K562 (cell line): ENCODE results near the gene GRIK2. TPM values are rescaled to one million over a fixed set of nuclear protein-coding genes. Genes with fewer than 3 reads are reported as not detected.

Source experiments
- ATAC-seq: fragments of 200-7000 bp; cut with Tn5 transposase; 3 replicates; pipeline ENCODE4 v1.9.1; 2020; ENCODE audit warnings: moderate library complexity
- BruUV-seq: library from RNA; stranded (reverse); fragments of 400-500 nt; replicated peaks from 2 replicates; lab custom pipeline; 2021; lab: Mats Ljungman, UMichigan
- CTCF ChIA-PET: fragments of 300-600 bp; formaldehyde crosslinking; extraction: SDS; loops from one replicate; lab custom pipeline; 2021; ENCODE audit warnings: low intra/inter-chr PET ratio; lab: Yijun Ruan, JAX
- POLR2A ChIA-PET: fragments of 300-600, 350-650 bp; sonication (Branson Sonifier 250); formaldehyde crosslinking; extraction: SDS; loops from one replicate; lab custom pipeline; 2021; ENCODE audit warnings: antibody characterized with exemption, inconsistent platforms; lab: Yijun Ruan, JAX
- DNase-seq, 4 experiments: peaks; one replicate each; pipeline versions ENCODE4 v3.0.0 to v3.0.0-alpha.2; 2011 to 2018; ENCODE audit warnings: low spot score in 3 of 4, mixed read lengths in 3 of 4; ENCODE audit errors: extremely low read depth in 1 of 4
- FAIRE-seq: peaks from 2 replicates; lab custom pipeline; 2011; peaks lifted over from hg19 to GRCh38; lab: Jason Lieb, UNC
- H2AFZ ChIP-seq: 2 replicates; pipeline ENCODE4 v1.6.0; 2011; ENCODE audit warnings: low read depth, low read length, control low read depth, inconsistent platforms
- H3K27ac ChIP-seq: fragments of 200-600 bp; 3 replicates; pipeline ENCODE4 v1.8.0; 2011; ENCODE audit warnings: low read depth, mild to moderate bottlenecking, control low read depth, inconsistent platforms, low read length, moderate library complexity, mixed read lengths; ENCODE audit errors: extremely low read depth
- H3K27me3 ChIP-seq, 2 experiments: fragments of 300-600 bp in 1 of 2; 2 replicates in 1 of 2; 3 replicates in 1 of 2; pipeline versions ENCODE4 v1.6.0 to v1.8.0; 2011; ENCODE audit warnings: inconsistent platforms in 2 of 2, low read length in 2 of 2, mild to moderate bottlenecking in 1 of 2, mixed read lengths in 1 of 2, moderate library complexity in 1 of 2; ENCODE audit not compliant: control insufficient read depth in 2 of 2, insufficient read depth in 2 of 2
- H3K36me3 ChIP-seq: fragments of 300-600 bp; 3 replicates; pipeline ENCODE4 v1.8.0; 2011; ENCODE audit warnings: mild to moderate bottlenecking, low read length, inconsistent platforms; ENCODE audit not compliant: control insufficient read depth, insufficient read depth
- H3K4me1 ChIP-seq, 2 experiments: fragments of 200-600 bp in 1 of 2; replicated peaks in 1 of 2; 2 replicates in 1 of 2; 3 replicates in 1 of 2; pipeline versions ENCODE4 v1.5.1 to v1.8.0; 2011; ENCODE audit warnings: inconsistent platforms in 2 of 2, low read length in 2 of 2, mild to moderate bottlenecking in 1 of 2, mixed read lengths in 1 of 2, moderate library complexity in 1 of 2; ENCODE audit not compliant: control insufficient read depth in 2 of 2, insufficient read depth in 2 of 2
- H3K4me2 ChIP-seq: 2 replicates; pipeline ENCODE4 v1.6.1; 2011; ENCODE audit warnings: low read length, control low read depth, inconsistent platforms, mixed read lengths; ENCODE audit not compliant: insufficient read depth
- H3K4me3 ChIP-seq: fragments of 200-600 bp; sonication (generic), shearing (Covaris generic); 2 replicates; pipeline ENCODE4 v1.5.1; 2016; ENCODE audit warnings: control low read depth, inconsistent platforms
- H3K79me2 ChIP-seq: fragments of 200-600 bp; 3 replicates; pipeline ENCODE4 v1.8.0; 2011; ENCODE audit warnings: low read length, inconsistent platforms; ENCODE audit not compliant: control insufficient read depth, insufficient read depth
- H3K9ac ChIP-seq, 2 experiments: 2 replicates each; pipeline versions ENCODE4 v1.6.0 to v1.6.1; 2011; ENCODE audit warnings: low read depth in 2 of 2, low read length in 2 of 2, control low read depth in 1 of 2, inconsistent platforms in 1 of 2, mild to moderate bottlenecking in 1 of 2, mixed read lengths in 1 of 2; ENCODE audit not compliant: insufficient read depth in 1 of 2
- H3K9me1 ChIP-seq: one replicate; pipeline ENCODE4 v1.6.0; 2011; ENCODE audit warnings: inconsistent platforms, mild to moderate bottlenecking, low read length, moderate library complexity; ENCODE audit not compliant: control insufficient read depth, insufficient read depth
- H3K9me3 ChIP-seq: replicated peaks from 2 replicates; pipeline ENCODE4 v1.5.1; 2011; ENCODE audit warnings: low read depth, low read length, inconsistent platforms; ENCODE audit not compliant: control insufficient read depth, insufficient read depth
- H4K20me1 ChIP-seq: replicated peaks from 2 replicates; pipeline ENCODE4 v1.6.1; 2011; ENCODE audit warnings: low read length, inconsistent platforms, mixed read lengths; ENCODE audit not compliant: control insufficient read depth, insufficient read depth
- ARID3B ChIP-seq: fragments of 250-450 bp; sonication (Bioruptor Pico); IDR thresholded peaks from 2 replicates; pipeline ENCODE4 v1.4.0; 2020; ENCODE audit warnings: borderline replicate concordance
- DDX20 ChIP-seq: fragments of 450-650 bp; IDR thresholded peaks from 2 replicates; pipeline ENCODE4 v1.6.1; 2016; ENCODE audit warnings: missing genetic modification characterization, low read depth, mild to moderate bottlenecking, missing compliant biosample characterization, moderate library complexity
- DIDO1 ChIP-seq: fragments of 450-650 bp; IDR thresholded peaks from 2 replicates; pipeline ENCODE4 v1.6.1; 2016; ENCODE audit warnings: low read depth, missing biosample characterization, missing genetic modification characterization
- GATA2 ChIP-seq: sonication (generic); formaldehyde crosslinking; IDR thresholded peaks from 2 replicates; pipeline ENCODE4 v1.4.0; 2020; ENCODE audit warnings: mild to moderate bottlenecking, missing genetic modification reagents
- MAZ ChIP-seq, 2 experiments: fragments of 450-650 bp in 1 of 2; sonication (generic) in 1 of 2; formaldehyde crosslinking; IDR thresholded peaks in 1 of 2; conservative IDR thresholded peaks in 1 of 2; 2 replicates each; pipeline versions ENCODE4 v1.4.0 to v1.5.0; 2020; ENCODE audit warnings: mild to moderate bottlenecking in 1 of 2, missing genetic modification reagents in 1 of 2
- SMC3 ChIP-seq: conservative IDR thresholded peaks from 2 replicates; pipeline ENCODE4 v1.6.1; 2011; ENCODE audit warnings: low read depth, low read length, improper control_type of control experiment; ENCODE audit not compliant: insufficient read depth
- TBP ChIP-seq: optimal IDR thresholded peaks from 2 replicates; pipeline ENCODE3; 2011; ENCODE audit warnings: low read depth, low read length, improper control_type of control experiment
- THRB ChIP-seq: fragments of 450-650 bp; formaldehyde crosslinking; conservative IDR thresholded peaks from 2 replicates; pipeline ENCODE4 v1.4.0; 2022; ENCODE audit warnings: mild to moderate bottlenecking, missing genetic modification characterization
- ZBTB2 ChIP-seq: fragments of 450-650 bp; IDR thresholded peaks from 2 replicates; pipeline ENCODE4 v1.6.1; 2016; ENCODE audit warnings: antibody characterized with exemption
- ZBTB9 ChIP-seq: fragments of 450-650 bp; formaldehyde crosslinking; IDR thresholded peaks from 2 replicates; pipeline ENCODE4 v1.4.0; 2020; ENCODE audit warnings: mild to moderate bottlenecking, moderate library complexity
- WGBS: fragments of 100-300 bp; shearing (Covaris generic); methylation state at CpG from one replicate; pipeline ENCODE4 v1.1.6; 2016; ENCODE audit warnings: low coverage, mixed read lengths; ENCODE audit not compliant: insufficient coverage; ENCODE audit errors: missing lambda C conversion rate; 5-methylcytosine and 5-hydroxymethylcytosine counted together
- in situ Hi-C: fragments of 300-500 bp; cut with MboI; formaldehyde crosslinking; loops from 4 replicates; pipeline ENCODE4 v1.15.0; 2018; ENCODE audit warnings: inconsistent platforms, mixed read lengths
- intact Hi-C: fragments of 100-400 bp; cut with micrococcal nuclease; formaldehyde crosslinking; loops from 2 replicates; pipeline ENCODE4 v1.14.2; 2022
- polyA plus RNA-seq, 8 experiments: library from polyadenylated mRNA; depleted of rRNA in 4 of 8; stranded (reverse) in 5 of 8; unstranded in 3 of 8; fragments of >200 nt; fragmentation: Nextera tagmentation in 2 of 8; fragmentation: Illumina TruSeq in 1 of 8; extraction: Ambion mirVana in 2 of 8; extraction: Trizol in 1 of 8; gene quantifications; 2 replicates each; pipeline versions ENCODE4 v1.2.1 to v1.2.3, GENCODE V29; 2011 to 2014; ENCODE audit warnings: inconsistent platforms in 1 of 8, missing spikeins in 1 of 8
- total RNA-seq, 7 experiments: library from RNA; depleted of rRNA in 6 of 7; stranded (reverse); fragments of >200 nt in 6 of 7; fragmentation: Illumina TruSeq in 2 of 7; extraction: Trizol in 2 of 7; gene quantifications; 2 replicates each; pipeline versions ENCODE4 v1.2.1 to v1.2.3, GENCODE V29; 2011 to 2021; ENCODE audit warnings: low replicate concordance in 1 of 7
- TF ChIP-seq, protein P1 (sequence below), 2 experiments: fragments of 150-350 bp in 1 of 2; IDR thresholded peaks; 2 replicates each; pipeline ENCODE4 v1.6.1; 2012 to 2016; ENCODE audit warnings: low read depth in 2 of 2, low read length in 2 of 2, mild to moderate bottlenecking in 1 of 2, moderate library complexity in 1 of 2

GRIK2 gene
- total and polyA plus RNA-seq, 9 of the 15 experiments (the other 6 are each of a cell fraction or from before 2014, with no cell fraction given), result not detected

DNA sequence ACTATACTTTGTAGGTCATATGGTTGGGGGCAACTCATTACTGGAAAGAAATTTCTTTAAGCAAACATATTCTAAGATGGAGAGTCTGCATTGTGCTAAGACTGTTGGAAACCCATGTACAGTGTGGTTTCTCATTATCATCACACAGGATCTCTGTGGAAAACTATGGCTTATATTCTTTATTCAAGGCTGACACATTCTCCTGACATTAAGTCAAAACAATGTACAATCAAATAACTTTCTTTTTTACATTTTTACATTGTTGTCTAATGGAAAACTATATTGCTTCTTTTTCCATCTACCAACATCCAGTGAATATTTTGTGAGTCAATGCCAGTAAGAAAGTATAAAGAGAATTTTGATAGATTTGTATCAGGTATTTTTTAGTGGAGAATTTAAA is 417.6 kb downstream of the GRIK2 start (continued):
- TF ChIP-seq, protein P1, sequence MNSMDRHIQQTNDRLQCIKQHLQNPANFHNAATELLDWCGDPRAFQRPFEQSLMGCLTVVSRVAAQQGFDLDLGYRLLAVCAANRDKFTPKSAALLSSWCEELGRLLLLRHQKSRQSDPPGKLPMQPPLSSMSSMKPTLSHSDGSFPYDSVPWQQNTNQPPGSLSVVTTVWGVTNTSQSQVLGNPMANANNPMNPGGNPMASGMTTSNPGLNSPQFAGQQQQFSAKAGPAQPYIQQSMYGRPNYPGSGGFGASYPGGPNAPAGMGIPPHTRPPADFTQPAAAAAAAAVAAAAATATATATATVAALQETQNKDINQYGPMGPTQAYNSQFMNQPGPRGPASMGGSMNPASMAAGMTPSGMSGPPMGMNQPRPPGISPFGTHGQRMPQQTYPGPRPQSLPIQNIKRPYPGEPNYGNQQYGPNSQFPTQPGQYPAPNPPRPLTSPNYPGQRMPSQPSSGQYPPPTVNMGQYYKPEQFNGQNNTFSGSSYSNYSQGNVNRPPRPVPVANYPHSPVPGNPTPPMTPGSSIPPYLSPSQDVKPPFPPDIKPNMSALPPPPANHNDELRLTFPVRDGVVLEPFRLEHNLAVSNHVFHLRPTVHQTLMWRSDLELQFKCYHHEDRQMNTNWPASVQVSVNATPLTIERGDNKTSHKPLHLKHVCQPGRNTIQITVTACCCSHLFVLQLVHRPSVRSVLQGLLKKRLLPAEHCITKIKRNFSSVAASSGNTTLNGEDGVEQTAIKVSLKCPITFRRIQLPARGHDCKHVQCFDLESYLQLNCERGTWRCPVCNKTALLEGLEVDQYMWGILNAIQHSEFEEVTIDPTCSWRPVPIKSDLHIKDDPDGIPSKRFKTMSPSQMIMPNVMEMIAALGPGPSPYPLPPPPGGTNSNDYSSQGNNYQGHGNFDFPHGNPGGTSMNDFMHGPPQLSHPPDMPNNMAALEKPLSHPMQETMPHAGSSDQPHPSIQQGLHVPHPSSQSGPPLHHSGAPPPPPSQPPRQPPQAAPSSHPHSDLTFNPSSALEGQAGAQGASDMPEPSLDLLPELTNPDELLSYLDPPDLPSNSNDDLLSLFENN (IDR thresholded peaks at IDR 0.05; ENCODE audit: low read depth in 2 of 2, low read length in 2 of 2), result no peak
- TF ChIP-seq THRB (CRISPR knock-in tag) (no peak), DIDO1 (tag) (no peak)
- TF ChIP-seq, all 486 proteins: peak for 0

- CTCF ChIA-PET, result no interaction called here
- intact Hi-C loops, result no loop called here
- FAIRE-seq, result no peak
- TF ChIP-seq ZBTB9 (CRISPR knock-in tag), result no peak
- no peak for TF ChIP-seq TBP
- TF ChIP-seq DDX20 (tag), result no peak
- TF ChIP-seq GATA2 (CRISPR knock-in tag), result no peak
- no peak for TF ChIP-seq MAZ (CRISPR knock-in tag; conservative IDR thresholded peaks at IDR 0.05 in 1 of 2, IDR thresholded peaks at IDR 0.05 in 1 of 2)
- no peak for TF ChIP-seq ZBTB2
- TF ChIP-seq SMC3, result no peak
- no peak for TF ChIP-seq ARID3B (CRISPR knock-in tag)
These were observed 423.2 kb downstream of the GRIK2 start for GRCh38 chr6:101816716-101817115.

More at GRCh38 chr6:101816716-101817115, 423.2 kb downstream of the GRIK2 start:
- POLR2A ChIA-PET, result no interaction called here
- WGBS, result 0% methylated on average over 3 of the region's 3 CpGs
- Histone ChIP-seq H3K36me3 (no peaks in the 10 kb centered on the region), H3K79me2 (no peaks in the 10 kb centered on the region), H3K9me3 (0 out of 2 replicates have a peak, but pooled peaks cover 1% of the 10 kb centered on the region), H3K9ac (no peak overlapping the region), H4K20me1 (no peaks in the 10 kb centered on the region), H3K9me1 (no peaks in the 10 kb centered on the region), H3K4me3 (no peak overlapping the region), H2AFZ (no peak overlapping the region), H3K4me1 (no peaks in the 10 kb centered on the region), H3K4me2 (no peak overlapping the region), H3K27me3 (no peaks in the 10 kb centered on the region), H3K27ac (no peak overlapping the region)
- BruUV-seq, result no TSS peak
- DNase-seq, result no peak
- ATAC-seq, result no peak
- in situ Hi-C loops, result no loop called here
